HUES6 (cell line): ENCODE results near the gene AMIGO3.
"Not testable (repeated sequence)": the region's sequence is repeated elsewhere in the genome, so short reads cannot be mapped to it uniquely, and the experiment has no call there.

Experiments
- H3K27ac ChIP-seq: 2 replicates; pipeline ENCODE4 v1.7.0; 2013; ENCODE audit warnings: low read depth, mild to moderate bottlenecking, low read length, inconsistent platforms
- H3K27me3 ChIP-seq: 2 replicates; pipeline ENCODE4 v1.6.1; 2013; ENCODE audit warnings: low read length; ENCODE audit not compliant: control insufficient read depth, insufficient read depth
- H3K36me3 ChIP-seq: 2 replicates; pipeline ENCODE4 v1.6.1; 2013; ENCODE audit warnings: low read length; ENCODE audit not compliant: control insufficient read depth, insufficient read depth
- H3K4me1 ChIP-seq: 2 replicates; pipeline ENCODE4 v1.6.1; 2013; ENCODE audit warnings: low read length; ENCODE audit not compliant: control insufficient read depth, insufficient read depth
- H3K4me3 ChIP-seq: 2 replicates; pipeline ENCODE4 v1.5.1; 2013; ENCODE audit warnings: low read depth, low read length
- H3K9ac ChIP-seq: one replicate; pipeline ENCODE4 v1.6.1; 2013; ENCODE audit warnings: mild to moderate bottlenecking, low read length
- H3K9me3 ChIP-seq: 2 replicates; pipeline ENCODE4 v1.6.1; 2013; ENCODE audit warnings: low read depth, low read length; ENCODE audit not compliant: control insufficient read depth, insufficient read depth

Gene AMIGO3

DNA sequence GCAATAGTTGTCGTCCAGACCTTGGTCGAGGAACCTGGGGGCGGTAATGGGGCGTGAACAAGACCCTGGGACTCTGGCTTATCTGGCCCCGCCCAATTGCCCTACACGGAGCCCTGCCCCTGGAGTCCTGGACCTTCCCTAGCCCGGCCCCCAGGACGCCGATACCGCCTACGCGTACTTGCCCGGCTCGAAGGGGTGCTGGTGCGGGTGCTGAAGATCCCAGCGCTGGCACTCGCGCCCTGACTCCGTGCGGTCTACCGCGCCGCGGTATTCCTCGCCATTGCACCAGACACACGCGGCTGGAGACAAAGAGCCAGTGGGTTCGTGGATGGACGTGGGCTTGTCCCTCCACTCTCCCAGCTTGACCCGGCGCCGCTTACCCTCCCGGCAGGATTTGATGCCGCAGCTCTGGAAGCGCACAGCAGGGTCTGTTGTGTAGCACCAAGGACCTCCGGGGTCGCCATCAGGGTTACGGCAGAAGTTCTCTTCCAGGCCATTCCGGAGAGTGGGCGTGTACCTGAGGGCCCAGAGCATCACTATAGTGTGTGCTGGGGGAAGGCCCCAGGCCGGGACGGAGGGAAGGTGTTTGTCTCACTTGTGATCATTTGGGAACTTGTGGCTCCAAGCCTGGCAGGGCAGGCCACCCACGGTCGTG lies 32.6 kb downstream of the AMIGO3 start:
- H3K9me3 ChIP-seq, H3K4me1 ChIP-seq, H3K27me3 ChIP-seq: not testable (repeated sequence)
- H3K9ac ChIP-seq: peak overlapping the region; percentile 82
- H3K36me3 ChIP-seq: peaks cover 27% of the 10 kb centered on the region
- H3K27ac ChIP-seq: 0 out of 2 replicates have a peak overlapping the region, but pooled peaks have one; percentile 36
- peak overlapping the region; percentile 76 for H3K4me3 ChIP-seq

DNA sequence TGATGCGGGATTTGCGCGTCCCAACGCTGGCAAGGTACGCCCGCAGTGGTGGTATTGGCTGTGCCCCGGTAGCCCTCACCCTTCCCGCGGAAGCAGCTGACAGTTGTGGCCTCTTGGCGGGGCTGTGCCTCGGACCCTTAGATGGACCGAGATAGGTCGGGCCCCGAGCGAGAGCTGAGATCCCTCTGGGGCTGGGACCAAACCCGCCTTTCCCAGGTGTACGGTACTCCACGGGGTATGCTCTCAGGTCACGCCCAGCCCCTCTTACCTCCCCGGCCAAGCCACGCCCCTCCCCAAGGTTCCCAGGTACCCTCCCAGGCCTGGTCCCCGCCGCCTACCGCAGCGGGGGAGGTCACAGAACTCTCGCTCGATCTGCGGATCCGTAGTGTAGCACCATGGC lies 33.1 kb downstream of the AMIGO3 start:
- not testable (repeated sequence) for H3K27ac ChIP-seq, H3K9ac ChIP-seq
- peak overlapping the region; percentile 76 for H3K4me3 ChIP-seq

DNA sequence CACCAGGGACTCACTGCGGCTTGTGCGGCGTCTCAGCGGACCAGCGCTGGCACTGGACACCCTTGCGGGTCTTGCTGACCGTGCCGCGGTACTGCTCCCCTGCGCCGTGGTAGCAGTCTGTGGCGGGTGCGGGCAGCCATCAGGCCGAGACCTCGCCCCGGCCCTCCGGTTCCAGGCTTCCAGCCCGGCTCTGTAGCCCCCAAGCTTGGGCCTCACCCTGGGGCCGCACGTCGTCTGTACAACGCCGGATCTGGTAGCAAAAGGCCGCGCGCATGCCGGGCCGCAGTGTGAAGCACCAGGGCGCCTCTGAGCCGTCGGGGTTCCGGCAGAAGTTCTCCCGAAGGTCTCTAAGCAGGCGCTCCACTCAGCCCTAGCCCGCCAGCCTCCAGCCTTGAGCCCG lies 33.6 kb downstream of the AMIGO3 start:
- H3K4me1 ChIP-seq, H3K27me3 ChIP-seq, H3K27ac ChIP-seq, H3K9ac ChIP-seq, H3K9me3 ChIP-seq: not testable (repeated sequence)
- H3K4me3 ChIP-seq: peak overlapping the region; percentile 76
- peaks cover 37% of the 10 kb centered on the region for H3K36me3 ChIP-seq

More for the DNA sequence above, 33.1 kb downstream of the AMIGO3 start:
- H3K4me1 ChIP-seq, H3K9me3 ChIP-seq, H3K27me3 ChIP-seq: not testable (repeated sequence)
- H3K36me3 ChIP-seq: peaks cover 32% of the 10 kb centered on the region

DNA sequence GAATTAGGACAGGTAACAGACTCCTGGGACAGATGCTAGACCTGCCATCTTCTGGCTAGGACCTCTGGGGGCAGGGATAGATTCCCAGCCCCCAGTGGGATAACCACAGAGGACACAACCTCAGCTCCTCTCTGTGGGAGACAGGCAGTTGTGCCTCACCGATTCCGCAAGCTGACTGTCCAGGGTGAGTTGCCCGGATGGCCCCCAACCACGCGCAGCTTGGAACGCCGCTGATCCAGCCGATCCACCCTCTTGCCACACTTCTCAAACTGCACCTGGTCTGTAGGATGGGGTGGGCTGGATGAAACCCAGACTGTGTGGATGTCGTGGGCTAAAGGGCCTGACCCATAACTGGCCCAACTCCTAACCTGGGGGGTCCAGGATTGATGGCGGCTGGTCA lies 34.4 kb downstream of the AMIGO3 start:
- H3K9ac ChIP-seq: not testable (repeated sequence)

DNA sequence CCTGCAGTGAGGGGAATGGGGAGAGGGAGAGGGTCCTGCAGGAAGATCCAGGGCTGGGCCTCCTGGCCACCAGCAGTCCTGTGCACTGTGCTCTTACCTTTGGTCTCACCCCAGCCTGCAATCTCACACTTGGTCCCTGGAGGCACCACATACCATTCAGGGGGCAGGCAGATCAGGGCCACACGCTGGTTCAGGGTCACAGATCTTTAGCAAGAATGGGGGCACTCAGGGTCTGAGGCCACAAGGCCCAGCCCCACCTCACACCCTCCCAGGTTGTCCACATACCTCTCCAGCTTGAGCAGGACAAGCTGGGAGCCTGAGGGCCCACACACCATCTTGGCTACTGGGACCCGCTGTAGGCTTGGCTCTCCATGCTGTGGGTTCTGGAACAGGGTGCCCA lies 35.0 kb downstream of the AMIGO3 start:
- not testable (repeated sequence) for H3K27me3 ChIP-seq, H3K4me3 ChIP-seq, H3K4me1 ChIP-seq, H3K9me3 ChIP-seq, H3K9ac ChIP-seq, H3K27ac ChIP-seq
- peaks cover 51% of the 10 kb centered on the region for H3K36me3 ChIP-seq

More for the DNA sequence above, 34.4 kb downstream of the AMIGO3 start:
- Histone ChIP-seq H3K36me3 (peaks cover 45% of the 10 kb centered on the region), H3K4me3 (peak overlapping the region; percentile 76; the same call in 1 of the 2 replicates)
- H3K27me3 ChIP-seq, H3K27ac ChIP-seq, H3K4me1 ChIP-seq, H3K9me3 ChIP-seq: not testable (repeated sequence)

DNA sequence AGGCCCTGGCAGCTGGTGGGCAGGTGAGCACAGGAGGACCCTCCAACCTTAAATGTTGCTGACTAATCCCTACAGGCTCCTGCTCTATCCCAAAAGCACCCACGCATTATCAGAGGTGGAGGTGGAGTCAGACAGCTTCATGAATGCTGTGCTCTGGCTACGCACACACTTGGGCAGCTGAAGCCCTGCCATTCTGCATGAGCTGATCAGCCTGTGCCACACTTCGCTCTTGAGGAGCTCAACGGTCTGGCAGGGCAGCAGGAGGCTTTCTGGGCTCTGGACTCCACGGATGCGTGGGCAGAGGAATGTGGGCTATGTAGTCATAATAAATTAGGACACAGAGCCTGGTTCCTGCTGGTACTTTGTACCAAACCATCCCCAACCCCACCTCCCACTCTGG lies 36.3 kb downstream of the AMIGO3 start:
- H3K36me3 ChIP-seq: peaks cover 64% of the 10 kb centered on the region
- H3K4me3 ChIP-seq: no peak overlapping the region
- H3K4me1 ChIP-seq: peaks cover 2% of the 10 kb centered on the region; the same call in 1 of the 2 replicates
- H3K9ac ChIP-seq: no peak overlapping the region
- H3K27me3 ChIP-seq: no peaks in the 10 kb centered on the region
- no peaks in the 10 kb centered on the region for H3K9me3 ChIP-seq
- H3K27ac ChIP-seq: no peak overlapping the region

DNA sequence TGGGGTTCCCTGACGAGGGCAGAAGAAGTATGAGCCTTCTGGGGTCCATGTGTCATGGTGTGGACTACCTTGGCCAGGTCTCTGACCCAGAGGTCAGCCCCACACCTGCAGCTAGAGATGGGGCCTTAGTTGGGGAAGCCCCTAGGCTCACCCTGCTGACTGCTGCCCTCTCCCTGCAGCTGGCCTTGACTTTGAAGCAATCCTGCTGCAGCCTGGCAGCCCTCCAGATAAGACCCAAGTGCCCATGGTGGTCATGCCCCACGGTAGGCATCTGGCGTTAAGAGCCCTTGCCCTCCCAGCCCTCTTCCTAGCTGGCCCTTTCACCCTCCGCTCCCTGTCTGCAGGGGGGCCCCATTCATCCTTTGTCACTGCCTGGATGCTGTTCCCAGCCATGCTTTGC lies 37.9 kb downstream of the AMIGO3 start:
- Histone ChIP-seq H3K27me3 (no peaks in the 10 kb centered on the region), H3K9me3 (no peaks in the 10 kb centered on the region), H3K4me1 (no peaks in the 10 kb centered on the region), H3K9ac (no peak overlapping the region), H3K27ac (no peak overlapping the region), H3K36me3 (peaks cover 81% of the 10 kb centered on the region), H3K4me3 (no peak overlapping the region)

DNA sequence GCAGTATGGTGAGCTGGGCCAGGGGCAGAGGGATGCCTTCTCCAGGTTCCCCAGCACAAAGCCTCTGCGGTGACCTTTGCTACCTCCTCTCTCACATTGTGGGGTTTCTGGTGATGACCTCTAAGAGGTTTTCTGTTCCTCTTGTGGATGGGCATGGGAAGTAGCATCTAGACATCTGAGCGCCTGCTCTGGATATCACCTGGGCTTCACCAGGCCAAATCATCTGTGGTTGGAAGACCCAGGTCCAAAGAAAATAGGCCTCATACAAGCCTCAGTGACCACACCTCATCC lies 38.3 kb downstream of the AMIGO3 start:
- peaks cover 84% of the 10 kb centered on the region for H3K36me3 ChIP-seq
- no peak overlapping the region for H3K4me3 ChIP-seq
- H3K27me3 ChIP-seq: no peaks in the 10 kb centered on the region
- no peaks in the 10 kb centered on the region for H3K4me1 ChIP-seq
- no peaks in the 10 kb centered on the region for H3K9me3 ChIP-seq
- no peak overlapping the region for H3K27ac ChIP-seq
- no peak overlapping the region for H3K9ac ChIP-seq

DNA sequence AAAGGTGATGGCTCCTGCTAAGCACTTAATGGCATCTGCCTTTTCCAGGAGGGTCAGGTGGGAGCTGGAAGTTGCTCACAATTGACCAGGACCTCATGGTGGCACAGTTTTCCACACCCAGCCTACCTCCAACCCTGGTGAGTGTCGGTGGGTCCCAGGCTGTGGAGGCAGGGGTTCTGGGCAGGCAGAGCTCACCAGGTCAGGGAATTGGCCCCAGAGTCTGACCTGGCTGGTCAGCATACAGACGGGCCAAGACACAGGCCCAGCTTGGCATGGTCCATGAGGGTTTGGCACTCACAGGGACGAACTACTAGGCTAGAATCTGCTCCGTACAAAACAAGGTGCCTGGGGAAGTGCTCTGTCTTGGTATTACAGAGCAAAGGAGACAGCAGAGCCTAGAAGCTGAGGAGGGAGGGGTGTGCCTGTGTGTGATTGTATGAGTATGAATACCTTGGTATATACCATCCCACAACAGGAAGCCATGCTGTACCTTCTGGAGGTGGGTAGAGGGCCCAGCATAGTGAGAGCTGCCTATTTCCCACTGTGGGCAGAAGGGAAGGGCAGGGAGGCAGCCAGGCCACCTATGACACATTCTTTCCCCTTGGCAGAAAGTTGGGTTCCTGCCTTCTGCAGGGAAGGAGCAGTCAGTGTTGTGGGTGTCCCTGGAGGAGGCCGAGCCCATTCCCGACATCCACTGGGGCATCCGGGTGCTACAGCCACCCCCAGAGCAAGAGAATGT lies 38.8 kb downstream of the AMIGO3 start:
- Histone ChIP-seq H3K27ac (no peak overlapping the region), H3K4me3 (no peak overlapping the region), H3K36me3 (peaks cover 89% of the 10 kb centered on the region), H3K27me3 (no peaks in the 10 kb centered on the region), H3K9me3 (no peaks in the 10 kb centered on the region), H3K9ac (no peak overlapping the region), H3K4me1 (no peaks in the 10 kb centered on the region)

DNA sequence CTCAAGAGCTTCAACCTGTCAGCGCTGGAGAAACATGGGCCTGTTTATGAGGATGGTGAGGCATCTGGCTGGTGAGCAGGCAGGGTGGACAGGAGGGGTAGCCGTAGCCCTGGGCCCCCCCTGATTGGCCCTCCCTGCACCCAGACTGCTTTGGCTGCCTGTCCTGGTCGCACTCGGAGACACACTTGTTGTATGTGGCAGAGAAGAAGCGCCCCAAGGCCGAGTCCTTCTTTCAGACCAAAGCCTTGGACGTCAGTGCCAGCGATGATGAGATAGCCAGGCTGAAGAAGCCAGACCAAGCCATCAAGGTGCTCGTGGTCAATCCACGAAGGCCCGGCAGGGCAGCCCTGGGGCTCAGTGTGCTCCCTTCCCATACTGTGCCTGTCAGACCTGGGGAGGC lies 43.6 kb downstream of the AMIGO3 start:
- Histone ChIP-seq H3K9ac (no peak overlapping the region), H3K9me3 (no peaks in the 10 kb centered on the region), H3K36me3 (peaks cover 56% of the 10 kb centered on the region), H3K4me1 (peaks cover 13% of the 10 kb centered on the region), H3K27ac (no peak overlapping the region), H3K27me3 (no peaks in the 10 kb centered on the region), H3K4me3 (no peak overlapping the region)

DNA sequence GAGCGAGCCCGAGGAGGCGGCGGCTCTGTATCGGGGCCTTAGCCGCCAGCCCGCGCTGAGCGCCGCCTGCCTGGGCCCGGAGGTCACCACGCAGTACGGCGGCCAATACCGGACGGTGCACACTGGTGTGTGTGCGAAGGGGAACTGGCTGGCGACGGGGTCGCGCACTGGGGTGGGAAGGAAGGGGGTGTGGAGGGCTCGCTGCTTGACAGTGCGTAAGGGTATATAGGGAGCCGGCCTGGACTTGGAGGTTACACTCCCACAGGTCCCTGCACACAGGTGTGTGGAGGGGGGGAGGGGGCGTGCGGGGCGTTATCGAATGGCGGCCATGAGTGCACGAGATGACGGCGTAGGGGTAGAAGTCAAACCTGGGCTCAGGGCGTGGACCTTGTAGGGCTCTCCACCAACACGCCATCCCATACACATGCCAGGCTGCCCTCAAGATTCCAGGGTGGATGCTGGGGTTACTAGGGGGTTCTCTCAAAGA lies 44.9 kb downstream of the AMIGO3 start:
- H3K27me3 ChIP-seq: no peaks in the 10 kb centered on the region
- peak overlapping the region; percentile 85 for H3K9ac ChIP-seq
- H3K4me3 ChIP-seq: peak overlapping the region; percentile 97
- H3K27ac ChIP-seq: peak overlapping the region; percentile 94
- H3K4me1 ChIP-seq: peaks cover 13% of the 10 kb centered on the region
- H3K9me3 ChIP-seq: no peaks in the 10 kb centered on the region
- H3K36me3 ChIP-seq: peaks cover 42% of the 10 kb centered on the region
